ENCODE data around the gene GLUD1.
A peak's percentile ranks its signal among the peaks of the same experiment; 100 is the strongest.
"Not testable (repeated sequence)": the region's sequence is repeated elsewhere in the genome, so short reads cannot be mapped to it uniquely, and the experiment has no call there.

The GLUD1 gene

GRCh38 chr10:87038786-87039185, 55.9 kb downstream of the GLUD1 start:
- DNase-seq = no peak

GRCh38 chr10:87038286-87038717, 56.3 kb downstream of the GLUD1 start:
- no peak for DNase-seq

GRCh38 chr10:87036623-87037022, 58.0 kb downstream of the GLUD1 start:
- no peak for DNase-seq

- no peak for DNase-seq
Measured at GRCh38 chr10:87030912-87031635, 63.6 kb downstream of the GLUD1 start.

GRCh38 chr10:87030419-87030818, 64.2 kb downstream of the GLUD1 start:
- not testable (repeated sequence) for DNase-seq

- DNase-seq = not testable (repeated sequence)
Measured at GRCh38 chr10:87026747-87027508, 67.7 kb downstream of the GLUD1 start.

GRCh38 chr10:87025285-87025958, 69.2 kb downstream of the GLUD1 start:
- DNase-seq = peak; percentile 29 to 43

- DNase-seq = not testable (repeated sequence)
Measured at GRCh38 chr10:87020056-87020455, 74.6 kb downstream of the GLUD1 start, which contains the start of gene FAM25A. TSS of gene FAM25A (plus strand) at chr10:87020294. CDS start at chr10:87020325, 31 bp downstream.

- DNase-seq = not testable (repeated sequence)
Measured at GRCh38 chr10:87019504-87019903, 75.1 kb downstream of the GLUD1 start.

- not testable (repeated sequence) for DNase-seq
Measured at GRCh38 chr10:87019066-87019465, 75.6 kb downstream of the GLUD1 start.

GRCh38 chr10:87018127-87018526, 76.5 kb downstream of the GLUD1 start:
- not testable (repeated sequence) for DNase-seq

GRCh38 chr10:87014986-87015716, 79.5 kb downstream of the GLUD1 start:
- DNase-seq = not testable (repeated sequence)

- not testable (repeated sequence) for DNase-seq
Measured at GRCh38 chr10:87013528-87013927, 81.1 kb downstream of the GLUD1 start.

- not testable (repeated sequence) for DNase-seq
Measured at GRCh38 chr10:87009134-87009696, 85.4 kb downstream of the GLUD1 start.

- DNase-seq = not testable (repeated sequence)
Measured at GRCh38 chr10:87008303-87008702, 86.3 kb downstream of the GLUD1 start.

GRCh38 chr10:87007674-87008073, 87.0 kb downstream of the GLUD1 start:
- not testable (repeated sequence) for DNase-seq

GRCh38 chr10:87007124-87007523, 87.5 kb downstream of the GLUD1 start:
- DNase-seq = not testable (repeated sequence)

- no peak for DNase-seq
Measured at GRCh38 chr10:87000491-87000890, 94.2 kb downstream of the GLUD1 start.

Data from activated T-cell treated with anti-CD3 and anti-CD28 coated beads, Interleukin-2, amount 50 U/mL, for 48 hours (primary cell).